Neural progenitor cell (in vitro differentiated cells): ENCODE data around the gene LMF1. TPM values are rescaled to one million over a fixed set of nuclear protein-coding genes. Genes with fewer than 3 reads are reported as not detected.

ENCODE experiments used
- DNase-seq: peaks from one replicate; pipeline ENCODE4 v3.0.0-alpha.2; 2016; ENCODE audit warnings: low spot score
- H2AFZ ChIP-seq: fragments of 200-600 bp; sonication (generic); replicated peaks from 2 replicates; pipeline ENCODE4 v1.6.1; 2016; ENCODE audit warnings: antibody characterized with exemption
- H3F3A ChIP-seq: fragments of 200-600 bp; sonication (generic); 2 replicates; pipeline ENCODE4 v1.6.1; 2016; ENCODE audit warnings: antibody characterized with exemption, low read depth
- H3K27ac ChIP-seq: fragments of 200-600 bp; sonication (generic); 2 replicates; pipeline ENCODE4 v1.5.1; 2016; ENCODE audit warnings: mild to moderate bottlenecking
- H3K27me3 ChIP-seq: fragments of 200-600 bp; sonication (generic); 2 replicates; pipeline ENCODE4 v1.6.1; 2016; ENCODE audit warnings: mild to moderate bottlenecking, moderate library complexity
- H3K36me3 ChIP-seq: fragments of 200-600 bp; sonication (generic); 2 replicates; pipeline ENCODE4 v1.5.1; 2016
- H3K4me1 ChIP-seq: fragments of 200-600 bp; sonication (generic); 2 replicates; pipeline ENCODE4 v1.6.1; 2016; ENCODE audit warnings: mixed run types
- H3K4me2 ChIP-seq: fragments of 200-600 bp; sonication (generic); 2 replicates; pipeline ENCODE4 v1.6.1; 2016
- H3K4me3 ChIP-seq: fragments of 200-600 bp; sonication (generic); 2 replicates; pipeline ENCODE4 v1.5.1; 2016
- H3K79me2 ChIP-seq: fragments of 200-600 bp; sonication (generic); 2 replicates; pipeline ENCODE4 v1.6.1; 2016; ENCODE audit warnings: low read depth
- H3K9ac ChIP-seq: fragments of 200-600 bp; sonication (generic); 2 replicates; pipeline ENCODE4 v1.6.1; 2016
- H3K9me3 ChIP-seq: fragments of 200-600 bp; sonication (generic); 2 replicates; pipeline ENCODE4 v1.5.1; 2016; ENCODE audit warnings: low read depth
- H4K20me1 ChIP-seq: fragments of 200-600 bp; sonication (generic); 2 replicates; pipeline ENCODE4 v1.6.1; 2016; ENCODE audit warnings: low read depth
- H3K27ac Mint-ChIP-seq: 3 replicates; pipeline ENCODE4 v1.8.0; 2021; ENCODE audit warnings: mixed read lengths
- H3K27me3 Mint-ChIP-seq: 2 replicates; pipeline ENCODE4 v1.8.0; 2022; ENCODE audit warnings: low read depth, mild to moderate bottlenecking, inconsistent platforms, moderate library complexity, mixed read lengths; ENCODE audit not compliant: insufficient read depth
- H3K36me3 Mint-ChIP-seq: 3 replicates; pipeline ENCODE4 v1.8.0; 2021; ENCODE audit warnings: mixed read lengths
- H3K4me1 Mint-ChIP-seq: 3 replicates; pipeline ENCODE4 v1.8.0; 2021; ENCODE audit warnings: mixed read lengths
- H3K4me3 Mint-ChIP-seq: 3 replicates; pipeline ENCODE4 v1.8.0; 2021; ENCODE audit warnings: mild to moderate bottlenecking, moderate library complexity, mixed read lengths
- H3K9me3 Mint-ChIP-seq: 3 replicates; pipeline ENCODE4 v1.8.0; 2020; ENCODE audit warnings: mixed read lengths
- EZH2 ChIP-seq: fragments of 200-600 bp; sonication (generic); IDR thresholded peaks from 2 replicates; pipeline ENCODE4 v1.6.1; 2017; ENCODE audit warnings: antibody characterized with exemption, mild to moderate bottlenecking, moderate library complexity
- EZH2phosphoT487 ChIP-seq: fragments of 200-600 bp; sonication (generic); IDR thresholded peaks from 2 replicates; pipeline ENCODE4 v1.6.1; 2017; ENCODE audit warnings: antibody characterized with exemption
- total RNA-seq: library from RNA; depleted of rRNA; stranded (reverse); fragments of >200 nt; gene quantifications from 2 replicates; pipeline ENCODE4 v1.2.3, GENCODE V29; 2015; ENCODE audit warnings: low replicate concordance
- TF ChIP-seq, protein P1 (sequence below): fragments of 200-600 bp; sonication (generic); IDR thresholded peaks from 2 replicates; pipeline ENCODE4 v1.5.1; 2017; ENCODE audit warnings: antibody characterized with exemption, mild to moderate bottlenecking

The LMF1 gene
- total RNA-seq, 1 donor from 2014 or later = 3.4 TPM

GRCh38 chr16:876041-876335 is 94.8 kb downstream of the LMF1 start:
- H3K4me3 ChIP-seq = no peak overlapping the region
- no peak overlapping the region for H3K27ac ChIP-seq
- Mint-ChIP-seq H3K4me3 (no peak overlapping the region), H3K36me3 (peaks cover 8% of the 10 kb centered on the region), H3K27me3 (no peaks in the 10 kb centered on the region), H3K27ac (no peak overlapping the region), H3K4me1 (peaks cover 9% of the 10 kb centered on the region), H3K9me3 (no peaks in the 10 kb centered on the region)
- no peak for TF ChIP-seq EZH2phosphoT487
- DNase-seq = no peak
- H2AFZ ChIP-seq = no peak overlapping the region
- no peaks in the 10 kb centered on the region for H3K9me3 ChIP-seq
- H3K79me2 ChIP-seq = no peaks in the 10 kb centered on the region
- no peaks in the 10 kb centered on the region for H3K4me1 ChIP-seq
- no peaks in the 10 kb centered on the region for H4K20me1 ChIP-seq
- H3K9ac ChIP-seq = no peak overlapping the region
- no peak overlapping the region for H3K4me2 ChIP-seq
- H3F3A ChIP-seq = no peaks in the 10 kb centered on the region
- no peaks in the 10 kb centered on the region for H3K27me3 ChIP-seq
- no peaks in the 10 kb centered on the region for H3K36me3 ChIP-seq

GRCh38 chr16:875182-876040 is 95.4 kb downstream of the LMF1 start:
- H3K4me1 ChIP-seq = no peaks in the 10 kb centered on the region
- no peak for DNase-seq
- no peak for TF ChIP-seq EZH2
- H3K27ac Mint-ChIP-seq = no peak overlapping the region
- no peak overlapping the region for H2AFZ ChIP-seq
- peaks cover 9% of the 10 kb centered on the region for H3K4me1 Mint-ChIP-seq
- no peak overlapping the region for H3K4me3 ChIP-seq
- H4K20me1 ChIP-seq = no peaks in the 10 kb centered on the region
- no peaks in the 10 kb centered on the region for H3K36me3 ChIP-seq
- no peaks in the 10 kb centered on the region for H3K9me3 Mint-ChIP-seq
- H3K27ac ChIP-seq = no peak overlapping the region
- H3K36me3 Mint-ChIP-seq = peaks cover 8% of the 10 kb centered on the region
- no peak overlapping the region for H3K4me2 ChIP-seq
- H3K4me3 Mint-ChIP-seq = no peak overlapping the region
- no peaks in the 10 kb centered on the region for H3K9me3 ChIP-seq
- no peaks in the 10 kb centered on the region for H3K27me3 Mint-ChIP-seq
- no peaks in the 10 kb centered on the region for H3K27me3 ChIP-seq
- H3F3A ChIP-seq = no peaks in the 10 kb centered on the region
- H3K79me2 ChIP-seq = no peaks in the 10 kb centered on the region
- H3K9ac ChIP-seq = no peak overlapping the region

- H2AFZ ChIP-seq = no peak overlapping the region
- TF ChIP-seq, protein P1, sequence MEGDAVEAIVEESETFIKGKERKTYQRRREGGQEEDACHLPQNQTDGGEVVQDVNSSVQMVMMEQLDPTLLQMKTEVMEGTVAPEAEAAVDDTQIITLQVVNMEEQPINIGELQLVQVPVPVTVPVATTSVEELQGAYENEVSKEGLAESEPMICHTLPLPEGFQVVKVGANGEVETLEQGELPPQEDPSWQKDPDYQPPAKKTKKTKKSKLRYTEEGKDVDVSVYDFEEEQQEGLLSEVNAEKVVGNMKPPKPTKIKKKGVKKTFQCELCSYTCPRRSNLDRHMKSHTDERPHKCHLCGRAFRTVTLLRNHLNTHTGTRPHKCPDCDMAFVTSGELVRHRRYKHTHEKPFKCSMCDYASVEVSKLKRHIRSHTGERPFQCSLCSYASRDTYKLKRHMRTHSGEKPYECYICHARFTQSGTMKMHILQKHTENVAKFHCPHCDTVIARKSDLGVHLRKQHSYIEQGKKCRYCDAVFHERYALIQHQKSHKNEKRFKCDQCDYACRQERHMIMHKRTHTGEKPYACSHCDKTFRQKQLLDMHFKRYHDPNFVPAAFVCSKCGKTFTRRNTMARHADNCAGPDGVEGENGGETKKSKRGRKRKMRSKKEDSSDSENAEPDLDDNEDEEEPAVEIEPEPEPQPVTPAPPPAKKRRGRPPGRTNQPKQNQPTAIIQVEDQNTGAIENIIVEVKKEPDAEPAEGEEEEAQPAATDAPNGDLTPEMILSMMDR = no peak
- Mint-ChIP-seq H3K4me1 (peaks cover 9% of the 10 kb centered on the region), H3K9me3 (no peaks in the 10 kb centered on the region), H3K4me3 (no peak overlapping the region), H3K27ac (no peak overlapping the region), H3K36me3 (peaks cover 8% of the 10 kb centered on the region), H3K27me3 (no peaks in the 10 kb centered on the region)
- H3K36me3 ChIP-seq = no peaks in the 10 kb centered on the region
- no peaks in the 10 kb centered on the region for H3K4me1 ChIP-seq
- H3K4me2 ChIP-seq = no peak overlapping the region
- no peaks in the 10 kb centered on the region for H3F3A ChIP-seq
- no peaks in the 10 kb centered on the region for H3K9me3 ChIP-seq
- no peak overlapping the region for H3K27ac ChIP-seq
- H4K20me1 ChIP-seq = no peaks in the 10 kb centered on the region
- H3K79me2 ChIP-seq = no peaks in the 10 kb centered on the region
- no peak overlapping the region for H3K4me3 ChIP-seq
- no peaks in the 10 kb centered on the region for H3K27me3 ChIP-seq
- no peak overlapping the region for H3K9ac ChIP-seq
- no peak for DNase-seq
Measured at GRCh38 chr16:874366-875181, 96.2 kb downstream of the LMF1 start.

GRCh38 chr16:873889-874288 is 96.9 kb downstream of the LMF1 start:
- Mint-ChIP-seq H3K9me3 (no peaks in the 10 kb centered on the region), H3K4me1 (peaks cover 9% of the 10 kb centered on the region), H3K36me3 (peaks cover 8% of the 10 kb centered on the region), H3K27me3 (no peaks in the 10 kb centered on the region), H3K27ac (peak overlapping the region; percentile 50), H3K4me3 (no peak overlapping the region)
- H3K79me2 ChIP-seq = no peaks in the 10 kb centered on the region
- H3K4me2 ChIP-seq = no peak overlapping the region
- H3K4me3 ChIP-seq = no peak overlapping the region
- no peaks in the 10 kb centered on the region for H3K9me3 ChIP-seq
- H3K4me1 ChIP-seq = no peaks in the 10 kb centered on the region
- no peak for DNase-seq
- no peak for TF ChIP-seq EZH2phosphoT487
- no peak for TF ChIP-seq EZH2
- TF ChIP-seq, protein P1 = no peak
- no peaks in the 10 kb centered on the region for H4K20me1 ChIP-seq
- no peaks in the 10 kb centered on the region for H3K36me3 ChIP-seq
- no peak overlapping the region for H3K27ac ChIP-seq
- H2AFZ ChIP-seq = no peak overlapping the region
- H3F3A ChIP-seq = no peaks in the 10 kb centered on the region
- H3K27me3 ChIP-seq = no peaks in the 10 kb centered on the region
- H3K9ac ChIP-seq = no peak overlapping the region
